ENCODE results near the gene MADCAM1. TPM values are rescaled to one million over a fixed set of nuclear protein-coding genes. Genes with fewer than 3 reads are reported as not detected.
A peak's percentile ranks its signal among the peaks of the same experiment; 100 is the strongest.

MADCAM1 gene
- total RNA-seq, 1 donor from 2014 or later = 0.40 TPM

GRCh38 chr19:519449-519865 lies 23.2 kb downstream of the MADCAM1 start:
- H3K27me3 Mint-ChIP-seq = peaks cover 1% of the 10 kb centered on the region
- ChIA-PET POLR2A (interaction anchor here (1.1 to 1.2 kb wide), 2 partner anchors 9 to 11 kb away, joined by 3 to 10 read pairs; no protein-coding TSS in a partner anchor), CTCF (no interaction called here)
- intact Hi-C loops (cut with micrococcal nuclease) = no loop called here
- no peak overlapping the region for H3K27ac Mint-ChIP-seq
- no peaks in the 10 kb centered on the region for H3K36me3 Mint-ChIP-seq (ENCODE audit: low read depth)
- DNase-seq = no peak
- ATAC-seq (ENCODE audit: low read depth) = no peak
- H3K4me3 Mint-ChIP-seq = no peak overlapping the region
- no peaks in the 10 kb centered on the region for H3K9me3 Mint-ChIP-seq
- no peak for TF ChIP-seq CTCF (IDR thresholded peaks at IDR 0.05)
- H3K4me1 Mint-ChIP-seq = no peaks in the 10 kb centered on the region

- no peak for ATAC-seq (ENCODE audit: low read depth)
- no peak overlapping the region for H3K27ac Mint-ChIP-seq
- no peak overlapping the region for H3K4me3 Mint-ChIP-seq
- POLR2A ChIA-PET = interaction anchor here (1.1 kb wide), 1 partner anchor 12 kb away, joined by 3 read pairs; no protein-coding TSS in a partner anchor
- CTCF ChIA-PET = interaction anchor here (1.1 kb wide), 1 partner anchor 12 kb away, joined by 4 read pairs; no protein-coding TSS in a partner anchor
- intact Hi-C loops (cut with micrococcal nuclease) = no loop called here
- no peaks in the 10 kb centered on the region for H3K4me1 Mint-ChIP-seq
- no peaks in the 10 kb centered on the region for H3K9me3 Mint-ChIP-seq
- H3K36me3 Mint-ChIP-seq (ENCODE audit: low read depth) = no peaks in the 10 kb centered on the region
- H3K27me3 Mint-ChIP-seq = peaks cover 7% of the 10 kb centered on the region
- DNase-seq = no peak
- TF ChIP-seq CTCF (IDR thresholded peaks at IDR 0.05) = no peak
Measured at GRCh38 chr19:522726-523125, 26.4 kb downstream of the MADCAM1 start.

GRCh38 chr19:524062-524674 lies 27.9 kb downstream of the MADCAM1 start:
- Mint-ChIP-seq H3K36me3 (ENCODE audit: low read depth) (no peaks in the 10 kb centered on the region), H3K4me3 (no peak overlapping the region), H3K27me3 (peaks cover 7% of the 10 kb centered on the region), H3K27ac (no peak overlapping the region), H3K9me3 (no peaks in the 10 kb centered on the region), H3K4me1 (no peaks in the 10 kb centered on the region)
- CTCF ChIA-PET = no interaction called here
- no peak for TF ChIP-seq CTCF (IDR thresholded peaks at IDR 0.05)
- POLR2A ChIA-PET = no interaction called here
- DNase-seq (no peak), ATAC-seq (ENCODE audit: low read depth) (peak; percentile 18)
- intact Hi-C loops (cut with micrococcal nuclease) = no loop called here

- Mint-ChIP-seq H3K4me3 (no peak overlapping the region), H3K9me3 (no peaks in the 10 kb centered on the region), H3K27ac (no peak overlapping the region), H3K36me3 (ENCODE audit: low read depth) (no peaks in the 10 kb centered on the region), H3K4me1 (no peaks in the 10 kb centered on the region), H3K27me3 (peaks cover 7% of the 10 kb centered on the region)
- intact Hi-C loops (cut with micrococcal nuclease) = no loop called here
- ChIA-PET POLR2A (no interaction called here), CTCF (no interaction called here)
- TF ChIP-seq CTCF (IDR thresholded peaks at IDR 0.05) = no peak
- no peak for DNase-seq
- no peak for ATAC-seq (ENCODE audit: low read depth)
Measured at GRCh38 chr19:525029-525428, 28.7 kb downstream of the MADCAM1 start.

- H3K4me1 Mint-ChIP-seq = peaks cover 2% of the 10 kb centered on the region
- intact Hi-C loops (cut with micrococcal nuclease) = no loop called here
- H3K27me3 Mint-ChIP-seq = peaks cover 6% of the 10 kb centered on the region
- H3K36me3 Mint-ChIP-seq (ENCODE audit: low read depth) = no peaks in the 10 kb centered on the region
- no peak for ATAC-seq (ENCODE audit: low read depth)
- ChIA-PET POLR2A (no interaction called here), CTCF (interaction anchor here (1.0 kb wide), 1 partner anchor 14 kb away, joined by 3 read pairs; no protein-coding TSS in a partner anchor)
- no peak for TF ChIP-seq CTCF (IDR thresholded peaks at IDR 0.05)
- no peak overlapping the region for H3K4me3 Mint-ChIP-seq
- DNase-seq = no peak
- no peaks in the 10 kb centered on the region for H3K9me3 Mint-ChIP-seq
- no peak overlapping the region for H3K27ac Mint-ChIP-seq
Measured at GRCh38 chr19:525857-526419, 29.7 kb downstream of the MADCAM1 start.
